Raji (cell line): ENCODE measurements around the gene POMP.

Source experiments
- POLR2A ChIP-seq: IDR thresholded peaks from 2 replicates; pipeline ENCODE4 v1.6.1; 2011; ENCODE audit warnings: low read depth, low read length, control low read depth; ENCODE audit not compliant: insufficient read depth

Gene POMP

GRCh38 chr13:28716511-28716910, 57.6 kb downstream of the POMP start:
- no peak for TF ChIP-seq POLR2A

GRCh38 chr13:28717170-28717569, 58.2 kb downstream of the POMP start:
- TF ChIP-seq POLR2A: no peak

GRCh38 chr13:28718196-28718542, 59.2 kb downstream of the POMP start:
- TF ChIP-seq POLR2A: no peak

GRCh38 chr13:28718543-28719226, 59.8 kb downstream of the POMP start, which contains the start of gene SLC46A3:
SLC46A3 (minus strand) TSS chr13:28718970; CDS start chr13:28717998, 972 bp downstream.
- peak; percentile 52 for TF ChIP-seq POLR2A

GRCh38 chr13:28719227-28720055, 60.5 kb downstream of the POMP start:
- no peak for TF ChIP-seq POLR2A

GRCh38 chr13:28723806-28724205, 64.9 kb downstream of the POMP start:
- TF ChIP-seq POLR2A: no peak

GRCh38 chr13:28725046-28725610, 66.2 kb downstream of the POMP start:
- TF ChIP-seq POLR2A: no peak
